HL-60 (cell line): ENCODE data around the gene KPTN.

Experiments
- GABPA ChIP-seq: IDR thresholded peaks from 2 replicates; pipeline ENCODE4 v1.6.1; 2012; ENCODE audit warnings: low read depth
- POLR2AphosphoS5 ChIP-seq: IDR thresholded peaks from 2 replicates; pipeline ENCODE4 v1.6.1; 2012; ENCODE audit warnings: low read depth
- TF ChIP-seq, protein P1 (sequence below): IDR thresholded peaks from one replicate; pipeline ENCODE4 v1.5.1; 2011; ENCODE audit warnings: low read length, control low read depth, inconsistent platforms; ENCODE audit not compliant: insufficient read depth
- TF ChIP-seq, protein P2 (sequence below): IDR thresholded peaks from 2 replicates; pipeline ENCODE4 v1.6.1; 2012; ENCODE audit warnings: low read depth; ENCODE audit not compliant: insufficient replicate concordance

- TF ChIP-seq POLR2AphosphoS5 (no peak; the same call in 1 of the 2 replicates), GABPA (no peak)
- TF ChIP-seq, protein P1, sequence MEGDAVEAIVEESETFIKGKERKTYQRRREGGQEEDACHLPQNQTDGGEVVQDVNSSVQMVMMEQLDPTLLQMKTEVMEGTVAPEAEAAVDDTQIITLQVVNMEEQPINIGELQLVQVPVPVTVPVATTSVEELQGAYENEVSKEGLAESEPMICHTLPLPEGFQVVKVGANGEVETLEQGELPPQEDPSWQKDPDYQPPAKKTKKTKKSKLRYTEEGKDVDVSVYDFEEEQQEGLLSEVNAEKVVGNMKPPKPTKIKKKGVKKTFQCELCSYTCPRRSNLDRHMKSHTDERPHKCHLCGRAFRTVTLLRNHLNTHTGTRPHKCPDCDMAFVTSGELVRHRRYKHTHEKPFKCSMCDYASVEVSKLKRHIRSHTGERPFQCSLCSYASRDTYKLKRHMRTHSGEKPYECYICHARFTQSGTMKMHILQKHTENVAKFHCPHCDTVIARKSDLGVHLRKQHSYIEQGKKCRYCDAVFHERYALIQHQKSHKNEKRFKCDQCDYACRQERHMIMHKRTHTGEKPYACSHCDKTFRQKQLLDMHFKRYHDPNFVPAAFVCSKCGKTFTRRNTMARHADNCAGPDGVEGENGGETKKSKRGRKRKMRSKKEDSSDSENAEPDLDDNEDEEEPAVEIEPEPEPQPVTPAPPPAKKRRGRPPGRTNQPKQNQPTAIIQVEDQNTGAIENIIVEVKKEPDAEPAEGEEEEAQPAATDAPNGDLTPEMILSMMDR: no peak
- TF ChIP-seq, protein P2, sequence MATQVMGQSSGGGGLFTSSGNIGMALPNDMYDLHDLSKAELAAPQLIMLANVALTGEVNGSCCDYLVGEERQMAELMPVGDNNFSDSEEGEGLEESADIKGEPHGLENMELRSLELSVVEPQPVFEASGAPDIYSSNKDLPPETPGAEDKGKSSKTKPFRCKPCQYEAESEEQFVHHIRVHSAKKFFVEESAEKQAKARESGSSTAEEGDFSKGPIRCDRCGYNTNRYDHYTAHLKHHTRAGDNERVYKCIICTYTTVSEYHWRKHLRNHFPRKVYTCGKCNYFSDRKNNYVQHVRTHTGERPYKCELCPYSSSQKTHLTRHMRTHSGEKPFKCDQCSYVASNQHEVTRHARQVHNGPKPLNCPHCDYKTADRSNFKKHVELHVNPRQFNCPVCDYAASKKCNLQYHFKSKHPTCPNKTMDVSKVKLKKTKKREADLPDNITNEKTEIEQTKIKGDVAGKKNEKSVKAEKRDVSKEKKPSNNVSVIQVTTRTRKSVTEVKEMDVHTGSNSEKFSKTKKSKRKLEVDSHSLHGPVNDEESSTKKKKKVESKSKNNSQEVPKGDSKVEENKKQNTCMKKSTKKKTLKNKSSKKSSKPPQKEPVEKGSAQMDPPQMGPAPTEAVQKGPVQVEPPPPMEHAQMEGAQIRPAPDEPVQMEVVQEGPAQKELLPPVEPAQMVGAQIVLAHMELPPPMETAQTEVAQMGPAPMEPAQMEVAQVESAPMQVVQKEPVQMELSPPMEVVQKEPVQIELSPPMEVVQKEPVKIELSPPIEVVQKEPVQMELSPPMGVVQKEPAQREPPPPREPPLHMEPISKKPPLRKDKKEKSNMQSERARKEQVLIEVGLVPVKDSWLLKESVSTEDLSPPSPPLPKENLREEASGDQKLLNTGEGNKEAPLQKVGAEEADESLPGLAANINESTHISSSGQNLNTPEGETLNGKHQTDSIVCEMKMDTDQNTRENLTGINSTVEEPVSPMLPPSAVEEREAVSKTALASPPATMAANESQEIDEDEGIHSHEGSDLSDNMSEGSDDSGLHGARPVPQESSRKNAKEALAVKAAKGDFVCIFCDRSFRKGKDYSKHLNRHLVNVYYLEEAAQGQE: no peak
Measured at GRCh38 chr19:47491358-47492136, 7.5 kb upstream of the KPTN start.
